Measurements from ENCODE around the gene BRD7.

DNA sequence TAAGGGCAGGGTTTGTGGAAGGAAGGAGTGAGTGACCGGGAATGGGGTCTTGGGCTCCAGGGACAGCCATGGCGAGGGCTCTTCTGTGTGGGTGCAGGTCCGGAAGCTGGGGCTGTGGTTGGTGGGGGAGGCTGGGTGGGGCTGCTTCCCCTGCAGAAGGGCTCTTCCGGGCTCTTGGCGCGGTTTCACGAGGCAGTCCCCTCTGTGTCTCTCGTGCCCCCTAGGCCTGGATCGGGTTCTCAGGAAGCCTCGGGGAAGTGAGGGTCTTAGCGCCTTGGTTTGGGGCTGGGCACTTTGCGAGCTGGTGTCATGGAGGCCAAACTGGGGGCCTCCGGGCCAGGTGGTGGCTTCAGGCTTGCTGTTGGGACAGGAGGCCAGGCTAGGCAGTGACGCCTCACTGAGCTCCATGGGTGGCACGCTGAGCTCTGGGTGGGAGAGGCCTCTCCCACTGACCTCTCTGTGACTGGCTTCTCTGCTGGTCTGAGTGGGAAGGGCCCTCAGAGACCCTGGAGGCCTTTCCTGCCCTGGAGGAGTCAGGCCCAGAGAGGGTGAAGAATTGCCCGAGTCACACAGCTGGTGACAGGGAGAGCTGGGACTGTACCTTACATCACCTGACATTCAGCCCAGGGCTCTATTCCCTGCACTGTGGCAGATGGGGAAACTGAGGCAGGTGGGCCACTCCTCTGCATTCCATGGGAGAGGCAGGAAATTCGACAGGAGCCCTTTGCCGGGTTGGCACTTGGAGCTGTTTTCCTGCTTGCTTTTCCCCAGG, 94.3 kb downstream of the BRD7 start:
- TF ChIP-seq CTCF (IDR thresholded peaks at IDR 0.05) (no peak), POLR2A (IDR thresholded peaks at IDR 0.05) (no peak)

All from right lobe of liver (tissue), 4 donors.